Measurements from ENCODE around the gene KLK10.

The KLK10 gene

DNA sequence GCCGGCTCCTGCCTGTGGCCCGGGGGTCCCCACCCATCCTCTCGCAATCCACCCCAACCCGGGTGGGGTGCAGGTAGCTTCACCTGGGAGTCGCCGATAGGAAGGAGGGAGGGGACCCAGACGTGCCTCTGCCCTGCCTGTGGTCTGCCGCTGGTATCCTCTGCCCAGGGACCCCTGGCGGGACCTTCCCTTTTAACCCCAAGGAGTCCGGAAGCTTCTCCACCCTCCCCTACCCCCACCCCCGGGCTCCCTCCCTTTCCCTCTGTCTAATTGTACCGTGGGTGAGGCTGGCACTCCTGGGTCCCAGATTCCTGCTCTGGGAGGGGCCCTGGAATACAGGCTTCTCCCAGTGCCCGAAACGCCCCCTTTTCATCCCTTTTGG is at the start of gene KLK10:
TSS of gene KLK10 (minus strand) at position 166 of the 382 bp plus-strand sequence. CDS start 579 bp downstream, outside the sequence.
- DNase-seq, result no peak

- no peak for DNase-seq
Observed at GRCh38 chr19:51066393-51067186, 47.1 kb upstream of the KLK10 start.

DNA sequence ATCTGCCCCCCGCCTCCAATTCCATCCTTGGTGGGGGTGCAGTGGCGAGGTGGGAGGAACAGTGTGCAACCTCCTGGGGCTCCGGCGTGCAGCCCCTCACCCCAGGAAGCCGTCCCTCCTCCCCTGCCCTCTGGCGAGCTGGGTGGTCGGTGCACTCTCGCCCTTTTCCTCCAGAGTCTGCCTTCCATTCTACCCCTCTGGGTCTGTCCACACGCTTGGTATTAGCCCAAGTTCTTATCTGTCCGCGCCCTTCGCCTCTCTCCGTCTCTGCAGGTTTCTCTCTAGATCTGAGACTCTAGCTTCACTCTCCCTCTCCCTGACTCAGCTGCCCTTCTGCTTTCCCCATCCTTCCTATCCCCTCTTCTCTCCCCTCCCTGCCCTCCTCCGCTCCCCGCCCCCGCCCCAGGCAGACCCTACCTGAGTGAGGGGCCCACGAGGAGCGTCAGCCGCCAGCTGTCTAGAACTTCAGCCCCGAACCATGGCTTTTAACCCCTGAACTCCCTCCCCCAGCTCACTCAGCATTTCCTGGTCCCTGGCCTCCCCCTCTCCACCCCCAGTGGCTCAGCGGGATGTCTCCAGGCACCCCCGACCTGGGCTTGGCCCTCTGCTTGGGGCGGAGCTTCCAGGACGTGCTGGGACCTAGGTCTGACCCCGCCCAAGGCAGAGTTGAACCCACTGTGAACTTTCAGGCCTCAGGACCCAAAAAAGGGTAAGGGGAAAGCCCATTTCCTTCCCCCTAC is 45.9 kb upstream of the KLK10 start:
- no peak for DNase-seq

GRCh38 chr19:51064534-51065220 is 45.2 kb upstream of the KLK10 start, which contains the start of gene KLK13:
TSS of gene KLK13 (minus strand) at chr19:51065092. CDS start at chr19:51065067, 25 bp downstream.
- peak in 1 of 2 donors; percentile 4 for DNase-seq

- DNase-seq, result no peak
Observed at GRCh38 chr19:51063664-51064063, 44.2 kb upstream of the KLK10 start.

GRCh38 chr19:51060973-51061372 is 41.5 kb upstream of the KLK10 start:
- no peak for DNase-seq

DNA sequence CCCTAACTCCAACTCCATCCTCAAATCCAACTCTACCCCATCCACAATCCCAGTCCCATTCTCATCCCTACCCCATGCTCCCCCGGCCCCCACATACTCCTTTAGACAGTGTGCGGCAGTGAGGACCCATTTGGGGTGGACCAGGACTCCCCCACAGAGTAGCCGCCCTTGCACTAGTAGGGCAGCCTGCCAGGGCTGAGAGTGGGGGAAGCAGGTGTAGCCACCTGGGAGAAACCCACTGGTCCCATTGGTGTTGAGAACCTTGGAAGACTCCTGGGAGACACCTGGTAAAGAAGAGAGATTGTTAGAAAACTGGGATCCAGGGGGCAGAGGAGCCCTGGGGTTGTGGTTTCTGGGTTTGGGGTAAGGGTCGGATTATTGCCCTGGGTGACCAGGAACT is 40.8 kb upstream of the KLK10 start:
- DNase-seq, result no peak

- no peak for DNase-seq
Observed at GRCh38 chr19:51059715-51060114, 40.2 kb upstream of the KLK10 start.

- no peak for DNase-seq
Observed at GRCh38 chr19:51055866-51056265, 36.4 kb upstream of the KLK10 start.

GRCh38 chr19:51047031-51047335 is 27.5 kb upstream of the KLK10 start:
- no peak for DNase-seq

DNA sequence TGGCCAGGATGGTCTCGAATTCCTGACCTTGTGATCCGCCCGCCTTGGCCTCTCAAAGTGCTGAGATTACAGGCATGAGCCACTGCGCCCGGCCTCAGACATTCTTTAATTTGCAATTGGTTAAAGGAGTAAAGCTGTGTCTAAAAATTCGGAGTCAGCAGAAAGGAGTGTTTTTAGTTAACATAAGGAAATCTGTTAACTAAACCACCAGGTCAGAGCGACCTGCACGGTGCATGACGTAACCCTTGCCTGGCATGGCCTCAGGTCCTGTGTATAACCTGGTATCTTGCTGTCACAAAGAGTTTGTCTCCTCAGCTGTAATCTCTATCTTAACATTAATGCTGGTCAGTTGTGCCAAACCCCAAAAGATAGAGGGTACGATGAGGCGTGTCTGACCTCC is 24.8 kb upstream of the KLK10 start:
- no peak for DNase-seq

DNA sequence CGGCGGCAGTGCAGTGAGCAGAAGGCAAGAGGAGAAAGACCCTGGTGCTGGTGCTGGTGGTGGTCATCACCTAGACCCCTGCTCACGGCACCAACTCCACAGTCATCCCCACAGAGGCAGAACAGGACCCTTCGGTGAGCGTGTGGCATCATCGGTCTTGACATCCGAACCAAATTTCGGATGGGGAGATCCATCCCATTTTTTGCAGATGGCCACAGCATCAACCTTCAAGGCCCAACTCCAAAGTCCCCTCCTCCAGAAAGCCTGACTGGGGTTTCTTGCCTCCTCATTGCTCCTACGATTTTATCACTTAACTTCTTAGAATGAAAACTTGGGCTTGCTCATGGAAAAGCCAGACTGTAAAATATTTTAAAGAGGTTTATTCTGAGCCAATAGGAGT is 24.0 kb upstream of the KLK10 start:
- no peak for DNase-seq

GRCh38 chr19:51040151-51040550 is 20.6 kb upstream of the KLK10 start:
- no peak for DNase-seq

DNA sequence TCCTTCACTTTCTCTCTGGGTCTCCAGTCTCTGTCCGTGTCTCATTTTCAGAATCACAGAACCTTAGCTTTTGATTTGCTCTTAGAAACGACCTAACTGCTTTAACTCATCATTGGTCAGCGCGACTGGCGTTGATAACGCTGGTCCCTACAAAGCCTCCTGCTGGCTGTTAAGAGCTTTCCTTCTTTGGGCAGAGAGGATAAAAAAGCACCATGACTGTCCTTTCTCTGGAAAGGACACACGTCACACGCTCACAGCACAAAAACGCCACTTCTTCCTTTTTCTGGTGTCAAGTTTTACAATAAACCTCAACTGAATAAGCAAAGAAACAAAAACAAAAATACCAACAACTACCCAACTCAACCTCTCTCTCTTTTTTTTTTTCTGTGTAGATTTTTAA is 17.0 kb upstream of the KLK10 start:
- no peak for DNase-seq

DNA sequence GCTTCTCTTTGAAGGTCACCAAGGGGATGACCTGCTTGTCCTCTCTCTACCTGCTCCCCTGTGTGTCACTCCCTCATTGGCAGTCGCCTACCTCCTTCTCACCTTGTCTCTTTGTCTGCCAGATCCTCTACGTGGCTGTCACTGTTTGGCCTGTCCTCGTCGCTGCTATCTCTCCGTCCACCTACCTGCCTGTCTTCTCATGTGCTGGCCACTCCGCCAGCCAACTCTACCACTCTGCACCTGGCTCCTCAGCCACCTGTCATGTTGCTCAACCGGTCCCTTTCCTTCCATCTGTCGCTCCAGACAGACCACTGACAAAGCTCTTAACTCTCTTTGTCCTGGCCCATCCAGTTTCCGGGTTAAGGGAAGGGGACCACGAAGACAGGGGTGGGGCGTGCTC is 15.2 kb upstream of the KLK10 start, which contains the start of gene KLK12:
TSS of gene KLK12 (minus strand) at position 299 of the 400 bp plus-strand sequence. CDS start 381 bp downstream, outside the sequence.
- no peak for DNase-seq

DNA sequence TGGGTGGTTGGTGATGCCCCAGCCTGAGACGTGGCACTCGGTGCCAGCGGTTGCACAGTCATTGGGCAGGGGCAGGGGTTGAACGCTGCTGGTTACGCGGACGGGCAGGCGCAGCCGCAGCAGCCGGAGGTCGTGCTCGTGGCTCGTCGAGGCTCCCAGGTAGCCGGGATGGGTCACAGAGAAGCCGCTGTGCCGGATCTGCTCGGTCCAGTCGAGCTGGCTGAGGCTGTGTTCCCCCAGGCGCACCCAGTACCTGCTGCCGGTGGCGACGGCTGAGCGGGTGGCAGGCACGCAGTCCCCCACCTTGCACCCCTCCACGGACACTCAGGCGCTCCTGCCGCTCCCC is 12.3 kb upstream of the KLK10 start:
- DNase-seq, result no peak

DNA sequence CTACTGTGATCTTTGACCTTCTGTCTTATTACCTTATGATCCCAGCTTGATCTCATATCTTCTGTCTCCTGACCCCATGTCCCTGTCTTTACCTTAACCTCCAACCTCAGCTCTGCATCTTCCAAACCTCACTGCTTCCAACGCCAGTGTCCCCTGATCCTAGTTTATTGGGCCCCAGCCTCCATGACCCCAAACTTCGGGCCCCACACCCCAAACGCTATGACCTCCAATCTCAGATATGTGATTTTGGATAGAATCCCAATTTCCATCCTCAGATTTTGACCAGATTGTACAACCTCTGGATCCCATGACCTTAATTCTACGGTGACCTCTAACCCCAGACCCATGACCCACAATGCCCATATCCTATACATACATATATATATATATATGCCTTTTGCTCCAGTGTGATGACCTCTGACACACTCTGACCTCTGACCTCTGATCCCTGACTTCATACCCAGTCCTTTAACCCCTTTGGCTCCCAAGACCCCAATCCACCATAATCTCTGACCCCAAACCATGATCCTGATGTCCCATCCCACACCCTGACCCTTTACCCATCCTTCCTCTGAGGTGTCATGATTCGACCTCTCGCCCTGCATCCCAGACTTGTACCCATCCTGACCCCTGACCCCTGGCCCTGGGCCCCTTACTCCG is 11.8 kb upstream of the KLK10 start:
- DNase-seq, result no peak

- DNase-seq, result no peak
Observed at GRCh38 chr19:51030631-51031030, 11.1 kb upstream of the KLK10 start.

GRCh38 chr19:51029718-51030117 is 10.2 kb upstream of the KLK10 start:
- no peak for DNase-seq

GRCh38 chr19:51027873-51028272 is 8.4 kb upstream of the KLK10 start:
- DNase-seq, result no peak

- no peak for DNase-seq
Observed at GRCh38 chr19:51027126-51027806, 7.8 kb upstream of the KLK10 start.

DNA sequence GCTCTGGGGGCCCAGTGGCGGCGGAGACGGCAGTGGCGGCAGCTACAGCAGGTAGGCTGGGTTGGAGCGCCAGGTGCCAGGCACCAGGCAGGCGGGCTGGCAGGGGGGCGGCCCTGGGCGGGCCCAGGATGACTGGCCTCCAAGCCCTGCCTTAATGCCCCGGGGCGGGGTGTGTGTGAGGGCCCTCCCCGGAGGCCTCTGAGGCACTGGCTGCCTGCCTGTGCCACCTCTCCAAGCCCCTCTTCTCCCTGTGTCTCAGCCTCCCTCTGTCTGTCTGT is 7.0 kb upstream of the KLK10 start, which contains the start of gene KLK11:
TSS of gene KLK11 (minus strand) at position 63 of the 278 bp plus-strand sequence. CDS start 985 bp downstream, outside the sequence.
- DNase-seq, result no peak

All from stimulated activated CD4-positive, alpha-beta T cell treated with anti-CD3 and anti-CD28 coated beads, Interleukin-2, amount 100 ng/mL, for 24 hours (primary cell).